ENCODE measurements around the gene USP3.

USP3 gene

DNA sequence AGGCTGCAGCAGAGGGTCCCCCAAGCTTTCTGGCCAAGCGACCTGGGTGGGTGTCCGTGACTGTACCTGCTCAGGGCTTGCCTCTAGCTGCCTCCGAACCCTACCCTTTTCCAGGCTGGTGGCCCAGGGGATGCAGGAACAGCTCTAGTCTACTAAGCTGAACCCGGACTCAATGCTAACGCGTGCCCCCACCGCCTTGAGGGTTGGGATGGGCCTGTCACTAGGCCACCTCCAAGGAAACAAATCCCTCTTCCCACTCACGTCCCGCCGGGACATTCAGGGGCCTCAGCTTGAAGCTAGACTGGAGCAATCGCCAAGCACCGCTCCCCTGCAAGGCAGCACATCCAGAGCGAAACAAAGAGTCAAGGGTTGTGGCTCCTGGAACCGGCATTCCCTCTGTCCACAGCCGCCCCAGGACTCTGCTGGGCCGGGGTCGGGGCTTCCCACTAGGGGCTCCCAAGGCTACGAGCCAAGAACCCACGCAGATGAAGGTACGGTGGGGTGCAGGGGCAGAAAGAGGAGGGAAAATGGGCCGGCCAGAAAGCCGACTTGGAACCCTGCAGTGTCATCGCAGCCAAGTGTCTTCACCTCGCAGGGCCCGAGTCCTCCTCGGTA, 95.7 kb downstream of the USP3 start:
- H3K4me2 ChIP-seq (ENCODE audit: low read length), result peak overlapping the region; percentile 99
- H3K4me3 ChIP-seq (ENCODE audit: low read length), result peak overlapping the region; percentile 82
- H3K79me2 ChIP-seq (ENCODE audit: control insufficient read depth, low read length), result peaks cover 6% of the 10 kb centered on the region
- H3K36me3 ChIP-seq (ENCODE audit: control insufficient read depth, low read length), result no peaks in the 10 kb centered on the region; the same call in 1 of the 2 replicates
- TF ChIP-seq EZH2phosphoT487 (IDR thresholded peaks at IDR 0.05; ENCODE audit: borderline replicate concordance, low read length), result no peak
- TF ChIP-seq, protein P1, sequence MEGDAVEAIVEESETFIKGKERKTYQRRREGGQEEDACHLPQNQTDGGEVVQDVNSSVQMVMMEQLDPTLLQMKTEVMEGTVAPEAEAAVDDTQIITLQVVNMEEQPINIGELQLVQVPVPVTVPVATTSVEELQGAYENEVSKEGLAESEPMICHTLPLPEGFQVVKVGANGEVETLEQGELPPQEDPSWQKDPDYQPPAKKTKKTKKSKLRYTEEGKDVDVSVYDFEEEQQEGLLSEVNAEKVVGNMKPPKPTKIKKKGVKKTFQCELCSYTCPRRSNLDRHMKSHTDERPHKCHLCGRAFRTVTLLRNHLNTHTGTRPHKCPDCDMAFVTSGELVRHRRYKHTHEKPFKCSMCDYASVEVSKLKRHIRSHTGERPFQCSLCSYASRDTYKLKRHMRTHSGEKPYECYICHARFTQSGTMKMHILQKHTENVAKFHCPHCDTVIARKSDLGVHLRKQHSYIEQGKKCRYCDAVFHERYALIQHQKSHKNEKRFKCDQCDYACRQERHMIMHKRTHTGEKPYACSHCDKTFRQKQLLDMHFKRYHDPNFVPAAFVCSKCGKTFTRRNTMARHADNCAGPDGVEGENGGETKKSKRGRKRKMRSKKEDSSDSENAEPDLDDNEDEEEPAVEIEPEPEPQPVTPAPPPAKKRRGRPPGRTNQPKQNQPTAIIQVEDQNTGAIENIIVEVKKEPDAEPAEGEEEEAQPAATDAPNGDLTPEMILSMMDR (IDR thresholded peaks at IDR 0.05; ENCODE audit: low read depth, low read length, poor library complexity, severe bottlenecking), result no peak
- no peaks in the 10 kb centered on the region for H3K27me3 ChIP-seq (ENCODE audit: control insufficient read depth, low read length)
- H3K4me1 ChIP-seq (ENCODE audit: control insufficient read depth, low read length), result peaks cover 64% of the 10 kb centered on the region
- H4K20me1 ChIP-seq (ENCODE audit: control insufficient read depth, insufficient read depth, low read depth, low read length), result no peaks in the 10 kb centered on the region
- H3F3A ChIP-seq (ENCODE audit: control insufficient read depth, insufficient read depth), result peaks cover 22% of the 10 kb centered on the region
- H3K27ac ChIP-seq (ENCODE audit: low read depth, low read length), result peak overlapping the region; percentile 1
- no peaks in the 10 kb centered on the region for H3K9me3 ChIP-seq (ENCODE audit: control insufficient read depth, insufficient read depth, low read length)
- H3K9me2 ChIP-seq (replicated peaks; ENCODE audit: control insufficient read depth, low read length), result no peaks in the 10 kb centered on the region

- Histone ChIP-seq H3K27me3 (ENCODE audit: control insufficient read depth, low read length) (no peaks in the 10 kb centered on the region), H3F3A (ENCODE audit: control insufficient read depth, insufficient read depth) (peaks cover 22% of the 10 kb centered on the region), H3K79me2 (ENCODE audit: control insufficient read depth, low read length) (peaks cover 6% of the 10 kb centered on the region), H3K9me2 (replicated peaks; ENCODE audit: control insufficient read depth, low read length) (no peaks in the 10 kb centered on the region), H3K4me3 (ENCODE audit: low read length) (peak overlapping the region; percentile 82), H3K27ac (ENCODE audit: low read depth, low read length) (peak overlapping the region; percentile 49; the same call in 1 of the 2 replicates), H3K9me3 (ENCODE audit: control insufficient read depth, insufficient read depth, low read length) (no peaks in the 10 kb centered on the region), H3K36me3 (ENCODE audit: control insufficient read depth, low read length) (no peaks in the 10 kb centered on the region), H4K20me1 (ENCODE audit: control insufficient read depth, insufficient read depth, low read depth, low read length) (no peaks in the 10 kb centered on the region), H3K4me2 (ENCODE audit: low read length) (peak overlapping the region; percentile 99), H3K4me1 (ENCODE audit: control insufficient read depth, low read length) (peaks cover 61% of the 10 kb centered on the region)
- TF ChIP-seq, protein P1 (IDR thresholded peaks at IDR 0.05; ENCODE audit: low read depth, low read length, poor library complexity, severe bottlenecking), result no peak
- TF ChIP-seq EZH2phosphoT487 (IDR thresholded peaks at IDR 0.05; ENCODE audit: borderline replicate concordance, low read length), result no peak
Measured at GRCh38 chr15:63600616-63601025, 96.2 kb downstream of the USP3 start.

DNA sequence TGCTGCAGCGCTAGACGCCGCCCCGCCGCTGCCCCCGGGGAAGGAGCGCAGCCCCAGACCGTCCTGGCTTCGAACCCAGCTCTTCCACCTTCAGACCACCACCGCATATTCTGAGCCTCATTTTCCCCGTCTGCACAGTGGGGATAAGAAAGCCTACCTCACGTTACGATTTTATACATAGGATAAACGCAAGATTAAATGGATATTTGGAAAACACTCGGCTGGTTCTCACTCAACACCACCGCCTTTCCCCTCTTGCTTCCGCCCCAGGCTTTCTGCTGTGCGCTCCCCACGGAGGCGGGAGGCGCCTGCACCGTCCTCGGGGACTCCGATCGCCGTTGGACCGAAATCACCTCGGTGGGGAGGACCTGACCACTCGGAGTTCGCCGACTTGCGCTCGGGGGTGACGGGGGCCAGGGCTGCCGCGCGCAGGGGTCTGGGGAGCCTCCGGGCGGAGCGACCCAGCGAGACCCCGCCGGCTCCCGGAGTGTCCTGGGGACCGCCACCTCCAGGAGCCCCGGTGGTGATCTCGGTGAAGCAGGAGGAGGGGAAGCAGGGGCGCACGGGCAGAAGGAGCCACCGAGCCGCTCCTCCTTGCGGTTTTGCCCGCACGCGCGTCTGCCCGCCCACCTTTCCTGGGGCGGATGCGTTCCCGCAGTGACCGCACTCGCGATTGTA, 96.8 kb downstream of the USP3 start:
- no peaks in the 10 kb centered on the region for H4K20me1 ChIP-seq (ENCODE audit: control insufficient read depth, insufficient read depth, low read depth, low read length)
- peak overlapping the region; percentile 49 for H3K27ac ChIP-seq (ENCODE audit: low read depth, low read length)
- H3K4me1 ChIP-seq (ENCODE audit: control insufficient read depth, low read length), result peaks cover 61% of the 10 kb centered on the region
- TF ChIP-seq EZH2phosphoT487 (IDR thresholded peaks at IDR 0.05; ENCODE audit: borderline replicate concordance, low read length), result no peak
- TF ChIP-seq, protein P1 (IDR thresholded peaks at IDR 0.05; ENCODE audit: low read depth, low read length, poor library complexity, severe bottlenecking), result peak; percentile 4
- no peaks in the 10 kb centered on the region for H3K9me3 ChIP-seq (ENCODE audit: control insufficient read depth, insufficient read depth, low read length)
- H3K79me2 ChIP-seq (ENCODE audit: control insufficient read depth, low read length), result peaks cover 6% of the 10 kb centered on the region
- H3F3A ChIP-seq (ENCODE audit: control insufficient read depth, insufficient read depth), result peaks cover 22% of the 10 kb centered on the region
- H3K9me2 ChIP-seq (replicated peaks; ENCODE audit: control insufficient read depth, low read length), result no peaks in the 10 kb centered on the region
- H3K36me3 ChIP-seq (ENCODE audit: control insufficient read depth, low read length), result no peaks in the 10 kb centered on the region
- no peaks in the 10 kb centered on the region for H3K27me3 ChIP-seq (ENCODE audit: control insufficient read depth, low read length)
- H3K4me3 ChIP-seq (ENCODE audit: low read length), result peak overlapping the region; percentile 82
- peak overlapping the region; percentile 99 for H3K4me2 ChIP-seq (ENCODE audit: low read length)

All from DOHH2 (cell line).